Tibial nerve (tissue), 3 donors: ENCODE measurements around the gene TACSTD2.
A peak's percentile ranks its signal among the peaks of the same experiment; 100 is the strongest.

Experiments
- CTCF ChIP-seq, 5 experiments: fragments of 200-600 bp in 3 of 5; fragments of 450-650 bp in 2 of 5; sonication (generic) in 3 of 5; IDR thresholded peaks; one replicate each; pipeline ENCODE4 v1.5.1; 2016 to 2019; ENCODE audit warnings: antibody characterized with exemption in 5 of 5, mild to moderate bottlenecking in 3 of 5, moderate library complexity in 2 of 5
- POLR2A ChIP-seq, 2 donors: fragments of 450-650 bp; IDR thresholded peaks; one replicate each; pipeline ENCODE4 v1.6.1; 2017; ENCODE audit warnings: antibody characterized with exemption in 2 of 2, mild to moderate bottlenecking in 2 of 2, moderate library complexity in 2 of 2

GRCh38 chr1:58586271-58586670, 9.2 kb upstream of the TACSTD2 start:
- TF ChIP-seq CTCF (IDR thresholded peaks at IDR 0.05) (no peak), POLR2A (IDR thresholded peaks at IDR 0.05) (peak in 1 of 2 donors; percentile 16)
